GM23248 (cell line): ENCODE results near the gene VPS13D. TPM values are rescaled to one million over a fixed set of nuclear protein-coding genes. Genes with fewer than 3 reads are reported as not detected.
"Not testable (repeated sequence)": the region's sequence is repeated elsewhere in the genome, so short reads cannot be mapped to it uniquely, and the experiment has no call there.

ENCODE experiments used
- DNase-seq: peaks from one replicate; pipeline ENCODE4 v3.0.0-alpha.2; 2015
- H2AFZ ChIP-seq: fragments of 200-600 bp; sonication (generic); 2 replicates; pipeline ENCODE4 v1.6.1; 2016; ENCODE audit warnings: antibody characterized with exemption
- H3F3A ChIP-seq: fragments of 200-600 bp; sonication (generic); 2 replicates; pipeline ENCODE4 v1.6.1; 2016; ENCODE audit warnings: mild to moderate bottlenecking, antibody characterized with exemption, mixed run types; ENCODE audit not compliant: insufficient read depth
- H3K27ac ChIP-seq: fragments of 200-600 bp; sonication (generic); 2 replicates; pipeline ENCODE4 v1.5.1; 2016; ENCODE audit warnings: mild to moderate bottlenecking
- H3K27me3 ChIP-seq: fragments of 200-600 bp; sonication (generic); replicated peaks from 2 replicates; pipeline ENCODE4 v1.6.1; 2016; ENCODE audit warnings: mild to moderate bottlenecking; ENCODE audit not compliant: insufficient read depth
- H3K36me3 ChIP-seq: fragments of 200-600 bp; sonication (generic); 2 replicates; pipeline ENCODE4 v1.6.1; 2016; ENCODE audit warnings: low read depth, mild to moderate bottlenecking
- H3K4me1 ChIP-seq: fragments of 200-600 bp; sonication (generic); 2 replicates; pipeline ENCODE4 v1.6.1; 2016; ENCODE audit warnings: mild to moderate bottlenecking; ENCODE audit not compliant: insufficient read depth
- H3K4me2 ChIP-seq: fragments of 200-600 bp; sonication (generic); one replicate; pipeline ENCODE4 v1.6.1; 2016; ENCODE audit warnings: mild to moderate bottlenecking; ENCODE audit not compliant: unreplicated experiment
- H3K4me3 ChIP-seq: fragments of 200-600 bp; sonication (generic); 2 replicates; pipeline ENCODE4 v1.5.1; 2016; ENCODE audit warnings: mild to moderate bottlenecking
- H3K79me2 ChIP-seq: fragments of 200-600 bp; sonication (generic); 2 replicates; pipeline ENCODE4 v1.6.1; 2016; ENCODE audit warnings: mild to moderate bottlenecking; ENCODE audit not compliant: insufficient read depth
- H3K9ac ChIP-seq: fragments of 200-600 bp; sonication (generic); 2 replicates; pipeline ENCODE4 v1.6.1; 2016; ENCODE audit warnings: mild to moderate bottlenecking
- H3K9me2 ChIP-seq: fragments of 200-600 bp; sonication (generic); 2 replicates; pipeline ENCODE4 v1.6.1; 2016; ENCODE audit warnings: mixed run types, mild to moderate bottlenecking, moderate library complexity; ENCODE audit not compliant: insufficient read depth
- H3K9me3 ChIP-seq: fragments of 200-600 bp; sonication (generic); one replicate; pipeline ENCODE4 v1.6.1; 2017; ENCODE audit warnings: low read depth
- H4K20me1 ChIP-seq: fragments of 200-600 bp; sonication (generic); 2 replicates; pipeline ENCODE4 v1.6.0; 2016; ENCODE audit not compliant: insufficient read depth
- EZH2 ChIP-seq: fragments of 200-600 bp; sonication (generic); IDR thresholded peaks from 2 replicates; pipeline ENCODE4 v1.6.1; 2018; ENCODE audit warnings: antibody characterized with exemption, mild to moderate bottlenecking; ENCODE audit not compliant: insufficient read depth, poor library complexity, severe bottlenecking
- EZH2phosphoT487 ChIP-seq: fragments of 200-600 bp; sonication (generic); IDR thresholded peaks from 2 replicates; pipeline ENCODE4 v1.6.1; 2018; ENCODE audit warnings: antibody characterized with exemption, moderate library complexity, mild to moderate bottlenecking, low read depth; ENCODE audit not compliant: insufficient read depth
- WGBS, 2 experiments: methylation state at CpG; one replicate each; pipeline ENCODE4 v1.1.6; 2015 to 2017; ENCODE audit warnings: low lambda C conversion rate in 2 of 2, low coverage in 1 of 2; ENCODE audit errors: missing lambda C conversion rate in 2 of 2; 5-methylcytosine and 5-hydroxymethylcytosine counted together
- in situ Hi-C: fragments of 300-500 bp; cut with MboI; formaldehyde crosslinking; loops from 2 replicates; pipeline ENCODE4 v1.15.0; 2020
- polyA plus RNA-seq: library from polyadenylated mRNA; unstranded; fragments of >200 nt; fragmentation: Nextera tagmentation; extraction: Ambion mirVana; gene quantifications from 2 replicates; pipeline ENCODE4 v1.2.1, GENCODE V29; 2016
- total RNA-seq: library from RNA; depleted of rRNA; stranded (reverse); fragments of >200 nt; shearing (Covaris generic); gene quantifications from 2 replicates; pipeline ENCODE4 v1.2.3, GENCODE V29; 2014

VPS13D gene
- total and polyA plus RNA-seq, 2 experiments from 2014 or later, result 6.8 to 16.4 TPM

DNA sequence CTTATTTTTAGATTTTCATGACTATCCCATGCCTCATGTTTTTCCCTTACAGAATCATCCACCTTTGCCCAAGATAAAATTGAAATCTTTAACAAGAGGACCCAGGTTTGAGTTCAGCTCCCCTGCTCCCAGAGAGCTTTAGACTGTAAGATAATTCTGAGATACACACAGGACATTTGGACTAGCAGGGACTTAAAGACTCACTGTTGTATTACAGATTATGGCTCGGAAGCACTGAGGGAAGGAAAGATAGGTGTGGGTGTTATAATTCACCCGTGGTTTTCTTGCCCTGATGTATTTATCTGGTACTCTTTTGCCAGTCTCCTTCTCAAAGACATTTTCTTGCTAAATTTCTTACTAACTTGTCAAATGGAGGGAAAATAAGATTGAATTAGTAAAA, 238.5 kb downstream of the VPS13D start:
- no peaks in the 10 kb centered on the region for H3K9me3 ChIP-seq
- peaks cover 24% of the 10 kb centered on the region for H3K4me1 ChIP-seq
- H3K79me2 ChIP-seq, result no peaks in the 10 kb centered on the region
- TF ChIP-seq EZH2phosphoT487, result no peak
- no peak for TF ChIP-seq EZH2
- in situ Hi-C loops, result no loop called here
- no peaks in the 10 kb centered on the region for H4K20me1 ChIP-seq
- H2AFZ ChIP-seq, result no peak overlapping the region
- WGBS, 2 experiments, result 95 to 97% methylated on average over 2 of the region's 2 CpGs
- H3K9ac ChIP-seq, result no peak overlapping the region
- no peaks in the 10 kb centered on the region for H3K36me3 ChIP-seq
- H3K27ac ChIP-seq, result no peak overlapping the region
- no peak overlapping the region for H3K4me3 ChIP-seq
- H3K27me3 ChIP-seq, result no peaks in the 10 kb centered on the region
- H3K4me2 ChIP-seq, result no peak overlapping the region
- peaks cover 17% of the 10 kb centered on the region for H3F3A ChIP-seq
- no peak for DNase-seq
- no peaks in the 10 kb centered on the region for H3K9me2 ChIP-seq

DNA sequence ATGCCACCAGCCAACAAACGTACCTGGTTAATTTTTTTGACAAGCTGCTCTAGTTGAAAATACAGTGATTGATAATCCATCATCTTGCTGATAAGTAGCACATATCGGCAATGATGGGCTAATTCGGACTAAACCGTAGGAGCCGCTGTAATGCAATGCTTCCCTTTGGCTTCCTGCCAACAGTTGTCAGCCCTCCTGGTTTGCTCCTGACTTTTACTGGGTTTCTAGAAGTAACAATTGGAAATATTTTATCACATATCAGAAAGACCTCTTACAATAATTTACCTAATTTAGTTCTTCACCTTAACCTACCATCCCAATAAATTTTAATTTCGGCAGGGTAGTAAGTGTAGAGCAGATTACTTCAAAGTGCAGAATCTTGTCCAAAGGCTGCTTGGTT, 239.7 kb downstream of the VPS13D start:
- peaks cover 12% of the 10 kb centered on the region for H3K4me1 ChIP-seq
- no peaks in the 10 kb centered on the region for H3K79me2 ChIP-seq
- in situ Hi-C loops, result no loop called here
- no peaks in the 10 kb centered on the region for H3K9me3 ChIP-seq
- peaks cover 9% of the 10 kb centered on the region for H3F3A ChIP-seq
- no peak overlapping the region for H2AFZ ChIP-seq
- H3K9ac ChIP-seq, result no peak overlapping the region
- H3K9me2 ChIP-seq, result no peaks in the 10 kb centered on the region
- no peaks in the 10 kb centered on the region for H3K36me3 ChIP-seq
- 88 to 90% methylated on average over 6 of the region's 6 CpGs for WGBS, 2 experiments
- H3K27me3 ChIP-seq, result no peaks in the 10 kb centered on the region
- no peak for TF ChIP-seq EZH2phosphoT487
- no peaks in the 10 kb centered on the region for H4K20me1 ChIP-seq
- no peak overlapping the region for H3K27ac ChIP-seq
- H3K4me3 ChIP-seq, result no peak overlapping the region
- no peak for DNase-seq
- no peak overlapping the region for H3K4me2 ChIP-seq

DNA sequence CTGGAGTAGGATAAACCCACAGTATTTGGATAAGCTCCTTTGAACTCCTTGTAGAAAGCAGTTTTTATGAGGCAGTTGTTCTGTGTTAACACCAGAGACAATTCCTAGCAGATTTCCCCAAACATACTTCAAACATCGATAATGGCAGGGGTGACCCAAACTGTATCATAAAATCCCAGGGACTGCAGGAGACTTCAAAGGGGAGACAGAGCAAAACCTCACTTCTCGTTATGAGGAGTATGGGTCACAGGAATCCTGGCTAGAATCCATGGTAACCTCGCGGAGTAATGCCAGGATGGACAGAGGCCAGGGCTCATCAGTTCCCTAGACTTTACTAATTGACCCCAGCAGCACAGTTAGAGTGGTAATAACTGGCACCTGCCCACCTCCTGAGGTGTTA, 240.2 kb downstream of the VPS13D start:
- Histone ChIP-seq H3K27ac (no peak overlapping the region), H4K20me1 (no peaks in the 10 kb centered on the region), H3K36me3 (no peaks in the 10 kb centered on the region), H3K4me2 (no peak overlapping the region), H3K9ac (no peak overlapping the region), H3K4me3 (no peak overlapping the region), H3K4me1 (peaks cover 7% of the 10 kb centered on the region), H3F3A (peaks cover 6% of the 10 kb centered on the region), H3K9me2 (no peaks in the 10 kb centered on the region), H3K9me3 (no peaks in the 10 kb centered on the region), H3K27me3 (no peaks in the 10 kb centered on the region), H2AFZ (no peak overlapping the region), H3K79me2 (no peaks in the 10 kb centered on the region)
- WGBS, 2 experiments, result 87 to 91% methylated on average over 4 of the region's 4 CpGs
- DNase-seq, result no peak
- TF ChIP-seq EZH2phosphoT487, result no peak
- no peak for TF ChIP-seq EZH2
- in situ Hi-C loops, result no loop called here

DNA sequence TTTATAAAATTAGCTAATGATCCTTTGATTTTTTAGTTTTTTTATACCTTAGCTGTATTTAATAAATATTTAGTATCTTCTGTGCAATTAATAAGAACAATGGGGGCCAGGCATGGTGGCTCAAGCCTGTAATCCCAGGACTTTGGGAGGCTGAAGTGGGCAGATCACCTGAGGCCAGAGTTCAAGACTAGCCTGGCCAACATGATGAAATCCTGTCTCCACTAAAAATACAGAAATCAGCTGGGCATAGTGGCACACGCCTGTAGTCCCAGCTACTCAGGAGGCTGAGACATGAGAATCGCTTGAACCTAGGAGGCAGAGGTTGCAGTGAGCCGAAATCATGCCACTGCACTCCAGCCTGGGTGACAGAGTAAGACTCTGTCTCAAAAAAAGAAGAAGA, 241.1 kb downstream of the VPS13D start:
- H3K9me2 ChIP-seq, H3K36me3 ChIP-seq, H3K4me2 ChIP-seq, H3K79me2 ChIP-seq, H3K9me3 ChIP-seq, H3K4me1 ChIP-seq, H3K27ac ChIP-seq, H4K20me1 ChIP-seq, H3K27me3 ChIP-seq, H3F3A ChIP-seq, H2AFZ ChIP-seq, H3K4me3 ChIP-seq, in situ Hi-C loops, H3K9ac ChIP-seq, DNase-seq: not testable (repeated sequence)
- WGBS, 2 experiments, result 88 to 91% methylated on average over 3 of the region's 3 CpGs

DNA sequence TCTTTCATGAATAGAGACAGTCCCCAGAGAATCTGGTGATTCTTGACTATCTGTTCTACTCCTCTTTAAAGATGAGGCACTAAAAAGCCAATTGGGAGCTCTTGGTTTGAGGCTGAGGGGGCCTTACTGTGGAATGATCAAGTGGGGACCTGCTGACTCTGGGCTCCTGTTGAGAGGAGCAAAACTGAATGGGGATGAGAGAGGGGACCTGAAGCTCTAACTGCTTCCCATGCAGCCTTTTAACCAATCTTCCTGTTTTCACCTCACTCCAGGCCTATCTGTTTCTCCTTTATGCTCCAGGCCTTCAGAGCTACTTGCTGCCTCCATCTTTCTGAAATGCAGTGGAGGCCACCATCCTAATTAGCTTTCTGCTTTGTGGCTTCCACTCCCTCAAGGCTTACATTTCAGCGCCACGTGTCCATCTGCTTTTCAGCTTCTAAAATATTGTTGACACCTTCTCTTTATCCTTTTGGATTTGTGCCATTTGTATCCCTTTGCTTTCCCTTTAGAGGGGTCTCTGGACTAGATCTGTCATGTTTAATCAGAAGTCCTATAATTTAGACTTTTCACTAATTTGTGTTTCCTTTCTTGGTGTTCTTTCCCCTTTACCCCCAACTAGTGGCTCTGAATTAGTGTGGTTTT, 242.4 kb downstream of the VPS13D start:
- no peak overlapping the region for H3K4me3 ChIP-seq
- no peaks in the 10 kb centered on the region for H4K20me1 ChIP-seq
- H3K79me2 ChIP-seq, result no peaks in the 10 kb centered on the region
- no peak overlapping the region for H3K4me2 ChIP-seq
- no peaks in the 10 kb centered on the region for H3K27me3 ChIP-seq
- no peaks in the 10 kb centered on the region for H3K9me2 ChIP-seq
- peaks cover 3% of the 10 kb centered on the region; the same call in 1 of the 2 replicates for H3F3A ChIP-seq
- H2AFZ ChIP-seq, result no peak overlapping the region
- in situ Hi-C loops, result no loop called here
- peaks cover 6% of the 10 kb centered on the region; the same call in 1 of the 2 replicates for H3K4me1 ChIP-seq
- TF ChIP-seq EZH2phosphoT487 (no peak), EZH2 (no peak)
- 97 to 100% methylated on average over 2 of the region's 2 CpGs for WGBS, 2 experiments
- H3K27ac ChIP-seq, result no peak overlapping the region
- H3K9me3 ChIP-seq, result no peaks in the 10 kb centered on the region
- H3K36me3 ChIP-seq, result no peaks in the 10 kb centered on the region
- no peak overlapping the region for H3K9ac ChIP-seq
- DNase-seq, result no peak
